Activated gamma-delta T cell (primary cell): ENCODE measurements around the gene GUCA1A.
"Not testable (repeated sequence)": the region's sequence is repeated elsewhere in the genome, so short reads cannot be mapped to it uniquely, and the experiment has no call there.

ENCODE experiments used
- DNase-seq: peaks from one replicate; lab custom pipeline; 2025; lab: John Stamatoyannopoulos, UW

The GUCA1A gene

GRCh38 chr6:42147138-42147562, 26.0 kb upstream of the GUCA1A start:
- no peak for DNase-seq

DNA sequence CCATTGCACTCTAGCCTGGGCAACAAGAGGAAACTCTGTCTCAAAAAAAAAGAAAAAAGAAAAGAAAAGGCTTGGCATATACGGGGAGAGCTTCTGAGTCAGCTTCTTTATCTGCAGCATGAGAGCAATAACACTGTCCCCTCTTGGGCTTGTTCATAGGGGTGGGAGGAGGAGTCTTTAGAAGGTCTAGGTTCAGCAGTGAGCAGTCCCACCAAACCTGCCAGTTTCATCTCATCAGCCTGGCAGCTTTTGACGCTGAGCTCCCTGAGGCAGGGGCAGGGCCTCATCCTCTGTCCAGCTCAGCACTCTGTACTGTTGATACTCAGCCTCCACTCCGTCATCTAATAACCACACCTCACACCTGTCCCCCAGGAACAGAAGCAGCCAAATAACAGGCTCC, 25.1 kb upstream of the GUCA1A start:
- no peak for DNase-seq

DNA sequence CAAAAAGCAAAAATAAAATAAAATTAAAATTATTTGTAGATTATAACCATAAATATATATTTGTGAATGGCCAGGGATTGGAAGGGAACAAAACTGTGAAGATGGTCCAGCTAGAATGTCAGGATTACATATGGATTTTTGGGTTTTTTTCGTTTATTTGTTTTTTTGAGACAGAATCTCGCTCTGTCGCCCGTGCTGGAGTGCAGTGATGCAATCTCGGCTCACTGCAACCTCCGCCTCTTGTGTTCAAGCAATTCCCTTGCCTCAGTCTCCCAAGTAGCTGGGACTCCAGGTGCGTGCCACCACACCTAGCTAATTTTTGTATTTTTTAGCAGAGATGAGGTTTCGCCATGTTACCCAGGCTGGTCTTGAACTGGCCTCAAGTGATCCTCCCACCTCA, 22.9 kb upstream of the GUCA1A start:
- DNase-seq = no peak

GRCh38 chr6:42152024-42152423, 21.1 kb upstream of the GUCA1A start:
- no peak for DNase-seq

DNA sequence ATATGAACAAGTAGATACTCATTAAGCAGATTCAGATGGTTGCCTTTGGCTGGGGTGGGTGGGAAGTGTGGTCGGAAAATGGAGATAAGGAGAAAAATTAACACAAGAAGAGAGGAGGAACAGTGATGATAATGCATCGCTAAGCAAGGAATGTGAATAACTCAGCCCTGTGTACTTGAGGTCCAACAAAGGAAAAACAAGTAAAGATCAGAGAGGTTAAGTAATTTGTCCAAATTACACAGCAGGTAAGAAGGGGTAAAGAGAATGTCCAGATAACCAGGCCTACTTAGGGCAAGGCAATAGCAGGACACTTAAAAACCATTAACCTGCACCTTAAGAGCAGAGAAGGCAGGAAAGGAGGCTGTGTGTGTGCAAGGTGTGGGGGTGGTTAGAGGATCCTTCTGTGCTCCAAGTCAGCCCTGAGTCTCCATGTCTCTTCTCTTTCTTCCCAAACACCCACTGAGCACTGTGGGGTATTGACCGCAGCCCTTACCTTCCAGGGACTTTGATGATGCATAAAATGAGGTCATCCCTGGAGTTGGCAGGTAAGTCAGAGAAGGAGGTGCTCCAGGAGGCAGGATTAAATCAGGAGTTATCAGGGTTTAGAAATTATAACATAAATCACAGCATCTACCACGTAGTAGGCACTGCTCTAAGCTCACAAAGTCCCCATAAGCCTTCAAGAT, 20.5 kb upstream of the GUCA1A start:
- not testable (repeated sequence) for DNase-seq

- DNase-seq = no peak
Observed at GRCh38 chr6:42153921-42154320, 19.2 kb upstream of the GUCA1A start.

DNA sequence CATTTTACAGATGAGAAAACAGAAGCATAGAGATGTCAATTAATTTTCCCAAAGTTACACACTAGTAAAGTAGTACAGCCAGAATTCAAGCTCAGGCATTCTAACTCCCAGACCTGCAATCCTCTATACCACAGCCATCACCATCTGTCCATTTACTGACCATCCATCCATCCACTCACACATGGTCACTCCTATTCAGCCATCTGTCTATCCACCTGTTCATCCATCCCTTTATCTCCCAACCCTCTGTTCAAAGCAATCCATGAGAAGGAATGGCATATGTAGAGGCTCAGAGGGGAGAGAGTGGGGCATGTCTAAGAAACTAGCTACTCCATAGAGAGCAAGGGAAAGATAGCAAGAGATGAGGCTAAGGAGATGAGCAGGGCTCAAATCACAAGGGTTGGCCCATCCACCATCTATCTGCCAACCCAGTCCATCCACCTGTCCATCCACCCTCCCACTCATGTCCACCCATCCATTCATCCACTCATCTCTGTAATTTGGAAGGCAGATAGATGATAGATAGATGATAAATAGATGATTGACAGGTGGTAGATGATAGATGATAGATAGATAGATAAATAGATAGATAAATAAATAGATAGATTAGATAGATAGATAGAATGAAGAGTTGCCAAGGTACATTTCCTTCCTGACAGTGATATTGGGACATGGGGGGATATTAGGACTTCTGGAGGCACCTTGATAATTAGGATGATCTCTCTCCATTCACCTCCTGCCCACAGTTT, 18.5 kb upstream of the GUCA1A start:
- DNase-seq = no peak

DNA sequence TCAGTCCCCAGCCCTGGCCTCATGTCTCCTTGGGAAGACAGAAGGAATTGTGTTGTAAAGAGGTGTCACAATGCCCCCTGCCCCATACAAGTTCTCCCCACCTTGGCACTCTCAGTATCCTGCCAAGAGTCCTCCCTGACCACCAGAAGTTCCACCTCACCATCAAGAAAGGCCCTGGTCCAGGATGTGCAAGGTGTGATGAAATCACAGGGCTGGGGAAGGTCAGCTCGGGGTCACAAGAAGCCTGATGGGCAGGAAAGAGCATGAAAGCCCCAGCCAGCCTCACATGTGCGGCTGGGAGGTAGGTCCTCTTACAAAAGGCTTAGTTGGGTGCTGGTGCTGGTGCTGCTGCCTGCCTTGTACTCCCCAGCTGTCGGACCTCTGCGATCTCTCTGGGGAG, 17.9 kb upstream of the GUCA1A start:
- no peak for DNase-seq

- DNase-seq = no peak
Observed at GRCh38 chr6:42156638-42157037, 16.5 kb upstream of the GUCA1A start.

DNA sequence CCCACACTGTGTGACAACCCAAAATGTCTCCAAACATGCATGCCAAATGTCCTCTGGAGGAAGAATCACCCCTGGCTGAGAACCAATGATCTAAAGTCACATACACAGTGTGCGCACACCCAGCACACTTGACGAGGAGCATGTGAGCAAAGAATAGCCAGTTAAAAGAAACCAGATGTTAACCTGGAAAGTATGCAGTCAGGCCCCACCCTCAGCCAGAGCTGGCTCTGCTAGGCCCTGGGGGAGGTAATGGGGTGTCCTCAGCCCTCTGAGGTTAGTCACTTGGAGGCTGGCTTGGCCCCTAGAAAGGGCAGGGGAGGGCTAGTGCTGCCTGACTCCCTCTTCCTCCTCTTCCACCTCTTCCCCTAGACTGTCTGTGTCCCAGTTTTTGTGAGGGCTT, 15.2 kb upstream of the GUCA1A start:
- no peak for DNase-seq

GRCh38 chr6:42158631-42159030, 14.5 kb upstream of the GUCA1A start:
- no peak for DNase-seq

- DNase-seq = no peak
Observed at GRCh38 chr6:42159431-42160024, 13.6 kb upstream of the GUCA1A start.

DNA sequence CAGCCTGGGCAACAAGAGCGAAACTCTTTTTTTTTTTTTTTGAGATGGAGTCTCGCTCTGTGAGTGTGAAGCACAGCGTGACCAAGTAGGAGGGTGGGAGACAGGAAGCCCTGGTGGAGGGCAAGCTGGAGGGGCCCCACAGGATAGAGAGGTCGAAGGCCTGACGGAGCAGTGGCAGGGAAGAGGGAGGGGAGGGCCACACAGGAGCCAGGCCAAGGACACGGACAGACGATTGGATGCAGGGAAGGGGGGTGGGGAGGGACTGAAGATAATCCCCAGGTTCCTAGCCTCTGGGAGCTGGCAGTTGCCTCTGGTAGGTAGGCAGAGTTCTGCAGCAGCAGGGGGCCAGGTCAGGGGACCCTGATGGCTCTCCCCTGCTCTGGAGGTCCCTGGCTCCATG, 10.8 kb upstream of the GUCA1A start:
- no peak for DNase-seq

GRCh38 chr6:42162812-42163211, 10.4 kb upstream of the GUCA1A start:
- no peak for DNase-seq

GRCh38 chr6:42163981-42164380, 9.2 kb upstream of the GUCA1A start:
- no peak for DNase-seq

- no peak for DNase-seq
Observed at GRCh38 chr6:42165016-42165415, 8.1 kb upstream of the GUCA1A start.

DNA sequence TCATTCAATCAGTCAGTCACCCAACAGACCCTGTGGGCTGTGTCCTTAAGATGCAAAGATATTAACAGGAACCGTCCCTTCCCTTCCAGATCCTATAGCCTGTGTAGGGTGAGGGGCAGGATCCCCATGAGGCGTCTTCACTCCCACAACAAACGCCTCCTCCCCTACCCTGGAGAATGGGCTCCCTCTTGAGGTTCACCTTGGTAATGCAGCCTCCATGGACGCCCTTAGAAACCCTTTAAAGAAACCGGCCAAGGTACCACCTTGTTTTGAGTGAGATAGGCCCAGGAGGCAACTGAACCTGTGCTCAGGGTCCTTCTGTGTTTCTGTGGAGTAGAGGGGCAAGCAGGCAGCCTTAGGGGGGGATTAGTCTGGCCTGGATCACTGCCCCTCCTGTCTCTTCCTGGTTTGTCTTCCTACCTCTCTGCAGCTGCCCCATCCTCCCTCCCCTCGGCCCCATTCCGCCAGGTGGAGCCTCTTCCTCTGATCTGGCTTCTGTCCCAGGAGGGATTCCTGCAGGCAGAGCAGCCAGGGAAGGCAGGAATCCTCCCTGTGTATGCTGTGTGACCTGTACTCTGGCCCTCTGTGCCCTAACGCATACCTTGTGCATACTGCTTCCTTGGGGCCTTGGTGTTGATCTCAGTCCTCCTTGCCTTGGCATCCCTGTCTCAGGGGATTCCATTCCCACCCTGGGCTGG, 6.6 kb upstream of the GUCA1A start:
- DNase-seq = no peak

GRCh38 chr6:42168650-42169049, 4.5 kb upstream of the GUCA1A start:
- no peak for DNase-seq

GRCh38 chr6:42169780-42170179, 3.4 kb upstream of the GUCA1A start:
- DNase-seq = not testable (repeated sequence)

DNA sequence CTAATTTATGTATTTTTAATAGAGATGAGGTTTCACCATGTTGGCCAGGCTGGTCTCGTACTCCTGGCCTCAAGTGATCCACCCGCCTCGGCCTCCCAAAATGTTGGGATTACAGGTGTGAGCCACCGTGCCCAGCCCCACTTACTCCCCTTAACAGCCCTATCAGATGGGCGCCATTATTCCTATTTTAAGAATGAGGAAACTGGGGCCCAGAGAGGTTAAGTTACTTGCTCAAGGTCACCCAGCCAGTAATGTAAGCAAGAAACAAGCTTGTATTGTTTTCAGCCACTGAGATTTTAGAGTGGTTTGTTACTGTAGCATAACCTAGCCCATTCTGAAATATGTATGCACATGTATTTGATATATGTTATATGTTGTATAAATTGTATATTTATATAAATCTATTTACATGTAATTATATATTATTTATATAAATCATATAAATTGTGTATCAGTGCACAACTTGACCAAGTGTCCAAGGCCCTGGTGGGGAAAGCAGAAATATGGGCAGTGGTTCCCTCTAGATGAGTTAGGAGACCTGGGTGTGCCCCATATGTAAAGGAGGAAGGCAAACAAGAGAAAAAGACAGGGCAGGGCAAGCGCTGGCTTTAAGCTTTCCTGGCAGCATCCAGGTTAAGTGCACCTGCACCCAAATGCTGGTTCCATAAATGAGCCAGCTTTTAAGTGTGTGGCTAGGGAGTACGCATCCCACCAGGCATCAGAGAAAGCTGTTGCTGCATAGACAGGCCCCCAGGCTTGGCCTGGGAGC, 1.2 kb upstream of the GUCA1A start:
- DNase-seq = no peak

DNA sequence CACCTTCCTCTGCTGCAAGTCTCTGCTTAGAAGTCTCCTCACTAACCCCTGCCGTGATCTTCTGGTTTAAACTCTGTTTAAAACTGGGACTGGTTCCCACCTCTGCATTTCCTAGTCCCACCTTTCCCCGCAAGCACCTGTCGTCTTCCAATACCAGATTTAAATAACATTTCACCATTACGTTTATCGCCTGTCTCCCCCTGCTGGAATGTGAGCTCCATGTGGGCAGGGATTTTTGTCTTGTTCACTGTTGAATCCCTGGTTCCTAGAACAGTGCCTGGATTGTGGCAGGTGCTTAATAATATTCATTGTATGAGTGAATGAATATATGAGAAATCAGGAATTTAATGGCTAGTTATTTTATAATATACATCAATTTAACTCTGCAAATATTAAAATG, 2.7 kb downstream of the GUCA1A start:
- DNase-seq = no peak

DNA sequence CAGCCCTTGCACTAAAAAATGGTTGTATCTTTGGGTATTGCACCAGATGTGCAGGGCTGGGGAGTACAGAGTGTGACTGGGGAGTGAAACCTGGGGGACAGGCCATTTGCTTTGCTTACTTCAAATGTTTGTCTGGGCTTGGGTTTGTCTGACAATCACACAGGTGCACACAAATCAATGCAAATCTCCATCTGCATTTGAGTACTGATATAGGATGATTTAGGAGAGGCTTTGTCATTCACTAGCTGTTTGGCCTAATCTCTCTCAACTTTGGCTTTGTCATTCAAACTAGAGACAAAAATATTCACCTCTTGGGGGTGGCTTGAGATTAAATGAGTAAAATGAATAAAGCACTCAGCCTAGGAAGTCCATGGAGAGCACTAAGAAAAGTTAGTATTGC, 3.8 kb downstream of the GUCA1A start:
- no peak for DNase-seq
